Activated B cell treated with CpG ODN at 0.5 μM for 24 hours (primary cell): ENCODE measurements around the gene XRCC4. TPM values are rescaled to one million over a fixed set of nuclear protein-coding genes. Genes with fewer than 3 reads are reported as not detected.

Experiments
- ATAC-seq: fragments of 200-7000 bp; cut with Tn5 transposase; one replicate; pipeline ENCODE4 v1.10.0; 2021; ENCODE audit warnings: low read depth, mild to moderate bottlenecking, moderate library complexity
- CTCF ChIA-PET: fragments of 350-600 bp; sonication (Branson Sonifier 250); formaldehyde crosslinking; loops from one replicate; lab custom pipeline; 2021; ENCODE audit warnings: antibody characterized with exemption; lab: Charles Lee
- POLR2A ChIA-PET: fragments of 350-600 bp; sonication (Branson Sonifier 250); formaldehyde crosslinking; loops from one replicate; lab custom pipeline; 2021; ENCODE audit warnings: antibody characterized with exemption; lab: Charles Lee
- DNase-seq: peaks from one replicate; pipeline ENCODE4 v3.0.0; 2022
- H3K27ac Mint-ChIP-seq: one replicate; pipeline ENCODE4 v1.8.0; 2020; ENCODE audit warnings: mixed read lengths
- H3K27me3 Mint-ChIP-seq: one replicate; pipeline ENCODE4 v1.8.0; 2021; ENCODE audit warnings: mixed read lengths
- H3K36me3 Mint-ChIP-seq: one replicate; pipeline ENCODE4 v1.8.0; 2021; ENCODE audit warnings: low read depth, mixed read lengths
- H3K4me1 Mint-ChIP-seq: one replicate; pipeline ENCODE4 v1.8.0; 2021; ENCODE audit warnings: mixed read lengths
- H3K4me3 Mint-ChIP-seq: one replicate; pipeline ENCODE4 v1.8.0; 2020; ENCODE audit warnings: mild to moderate bottlenecking, mixed read lengths
- H3K9me3 Mint-ChIP-seq: one replicate; pipeline ENCODE4 v1.8.0; 2020; ENCODE audit warnings: mixed read lengths
- CTCF ChIP-seq: fragments of 200-600 bp; IDR thresholded peaks from one replicate; pipeline ENCODE4 v1.8.0; 2022; ENCODE audit warnings: antibody characterized with exemption, mild to moderate bottlenecking
- intact Hi-C: fragments of 100-400 bp; cut with micrococcal nuclease; formaldehyde crosslinking; loops from one replicate; pipeline ENCODE4 v1.15.1; 2024
- total RNA-seq: library from RNA; stranded (reverse); gene quantifications from 2 replicates; pipeline ENCODE4 v1.2.3, GENCODE V29; 2022

The XRCC4 gene
- total RNA-seq, 1 donor from 2014 or later, result 8.5 TPM

DNA sequence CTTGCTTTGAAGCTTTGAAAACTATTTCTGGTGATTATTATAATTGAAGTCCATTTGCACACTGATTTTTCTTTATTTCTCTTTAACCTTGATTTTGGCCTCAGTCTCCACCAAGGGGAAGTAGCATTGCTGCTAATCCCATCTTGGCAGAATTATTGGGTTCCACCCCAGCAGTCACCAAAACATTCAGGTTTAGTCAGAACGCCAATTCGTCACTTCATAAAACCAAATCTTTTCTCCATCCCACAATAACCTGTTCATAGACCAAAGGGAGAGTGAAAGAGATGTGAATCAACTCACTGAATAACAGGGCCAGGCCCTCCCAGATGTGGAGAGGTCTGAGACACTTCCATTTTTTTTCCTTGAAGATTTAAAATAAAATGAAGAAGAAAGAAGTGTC lies 299.1 kb downstream of the XRCC4 start:
- no peaks in the 10 kb centered on the region for H3K36me3 Mint-ChIP-seq
- no peaks in the 10 kb centered on the region for H3K4me1 Mint-ChIP-seq
- no peak for DNase-seq
- no peak overlapping the region for H3K4me3 Mint-ChIP-seq
- H3K27me3 Mint-ChIP-seq, result no peaks in the 10 kb centered on the region
- no peak overlapping the region for H3K27ac Mint-ChIP-seq
- ChIA-PET CTCF (no interaction called here), POLR2A (no interaction called here)
- intact Hi-C loops, result no loop called here
- no peak for ATAC-seq
- no peaks in the 10 kb centered on the region for H3K9me3 Mint-ChIP-seq
- no peak for TF ChIP-seq CTCF

GRCh38 chr5:83377131-83377865 lies 300.0 kb downstream of the XRCC4 start:
- DNase-seq, result no peak
- ChIA-PET POLR2A (no interaction called here), CTCF (no interaction called here)
- intact Hi-C loops, result no loop called here
- no peak for ATAC-seq
- no peaks in the 10 kb centered on the region for H3K27me3 Mint-ChIP-seq
- no peaks in the 10 kb centered on the region for H3K4me1 Mint-ChIP-seq
- TF ChIP-seq CTCF, result no peak
- no peak overlapping the region for H3K4me3 Mint-ChIP-seq
- no peaks in the 10 kb centered on the region for H3K36me3 Mint-ChIP-seq
- H3K9me3 Mint-ChIP-seq, result no peaks in the 10 kb centered on the region
- H3K27ac Mint-ChIP-seq, result no peak overlapping the region

- intact Hi-C loops, result no loop called here
- no peak for TF ChIP-seq CTCF
- H3K27ac Mint-ChIP-seq, result no peak overlapping the region
- ChIA-PET POLR2A (no interaction called here), CTCF (no interaction called here)
- H3K36me3 Mint-ChIP-seq, result no peaks in the 10 kb centered on the region
- ATAC-seq (no peak), DNase-seq (no peak)
- no peak overlapping the region for H3K4me3 Mint-ChIP-seq
- H3K9me3 Mint-ChIP-seq, result no peaks in the 10 kb centered on the region
- H3K4me1 Mint-ChIP-seq, result no peaks in the 10 kb centered on the region
- H3K27me3 Mint-ChIP-seq, result no peaks in the 10 kb centered on the region
Measured at GRCh38 chr5:83378624-83379289, 301.4 kb downstream of the XRCC4 start.

DNA sequence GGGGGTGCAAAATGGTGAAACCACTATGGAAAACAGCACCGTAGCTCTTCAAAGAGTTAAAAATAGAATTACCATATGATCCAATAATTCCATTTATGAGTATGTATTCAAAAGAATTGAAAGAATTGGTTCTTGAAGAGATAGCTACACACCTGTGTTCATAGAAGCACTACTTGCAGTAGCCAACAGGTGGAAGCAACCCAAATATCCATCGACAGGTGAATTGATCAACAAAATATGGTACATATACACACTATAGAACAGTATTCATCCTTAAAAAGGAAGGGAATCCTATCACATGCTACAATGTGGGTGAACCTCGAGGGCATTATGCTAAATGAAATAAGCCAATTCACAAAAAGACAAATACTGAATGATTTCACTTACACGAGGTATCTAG lies 308.5 kb downstream of the XRCC4 start:
- intact Hi-C loops, result no loop called here
- Mint-ChIP-seq H3K4me3 (no peak overlapping the region), H3K9me3 (no peaks in the 10 kb centered on the region), H3K36me3 (no peaks in the 10 kb centered on the region), H3K27ac (no peak overlapping the region), H3K27me3 (no peaks in the 10 kb centered on the region), H3K4me1 (no peaks in the 10 kb centered on the region)
- CTCF ChIA-PET, result no interaction called here
- POLR2A ChIA-PET, result no interaction called here
- no peak for DNase-seq
- no peak for TF ChIP-seq CTCF
- ATAC-seq, result no peak

GRCh38 chr5:83387041-83387440 lies 309.7 kb downstream of the XRCC4 start:
- DNase-seq, result no peak
- Mint-ChIP-seq H3K4me1 (no peaks in the 10 kb centered on the region), H3K9me3 (no peaks in the 10 kb centered on the region), H3K36me3 (no peaks in the 10 kb centered on the region), H3K4me3 (no peak overlapping the region), H3K27me3 (no peaks in the 10 kb centered on the region), H3K27ac (no peak overlapping the region)
- ChIA-PET CTCF (no interaction called here), POLR2A (no interaction called here)
- no peak for ATAC-seq
- TF ChIP-seq CTCF, result no peak
- intact Hi-C loops, result no loop called here
